Neural cell (in vitro differentiated cells): ENCODE measurements around the gene ENTPD1.

Experiments
- POLR2AphosphoS5 ChIP-seq: IDR thresholded peaks from 2 replicates; pipeline ENCODE4 v1.6.1; 2012
- RAD21 ChIP-seq: fragments of 450-650 bp; conservative IDR thresholded peaks from 2 replicates; pipeline ENCODE4 v1.6.1; 2014; ENCODE audit warnings: antibody characterized with exemption, mild to moderate bottlenecking, moderate library complexity
- TAF1 ChIP-seq: IDR thresholded peaks from 2 replicates; pipeline ENCODE4 v1.6.1; 2012; ENCODE audit warnings: low read depth
- TF ChIP-seq, protein P1 (sequence below): fragments of 450-650 bp; IDR thresholded peaks from 2 replicates; pipeline ENCODE4 v1.5.1; 2014; ENCODE audit warnings: antibody characterized with exemption, mild to moderate bottlenecking, moderate library complexity; ENCODE audit not compliant: poor library complexity, severe bottlenecking

DNA sequence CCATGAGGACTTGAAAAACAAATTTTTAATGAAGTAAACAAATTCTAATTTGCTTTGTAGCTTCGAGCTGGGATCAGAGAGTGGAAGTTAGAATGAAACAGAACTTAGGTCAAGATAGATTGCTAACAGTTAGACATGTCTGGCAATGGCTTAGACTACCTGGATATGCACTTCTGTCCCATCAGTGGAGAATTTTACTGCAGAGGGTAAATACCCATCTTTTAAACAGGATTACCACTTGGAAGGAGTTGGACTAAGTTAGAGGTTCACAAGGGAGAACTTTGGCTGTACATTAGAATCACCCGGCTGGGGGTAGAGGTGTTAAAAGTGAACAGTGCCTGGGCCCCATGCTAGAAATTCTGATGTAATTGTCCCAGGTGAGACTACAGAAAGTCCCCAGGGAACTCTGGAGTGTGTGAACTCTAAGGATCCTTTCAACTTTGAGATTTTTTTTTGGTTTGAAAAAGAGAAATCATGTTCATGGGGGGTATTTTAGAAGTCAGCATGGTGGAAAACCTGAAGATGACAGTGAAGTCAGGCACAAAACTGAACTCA lies 35.5 kb downstream of the ENTPD1 start:
- TF ChIP-seq POLR2AphosphoS5: no peak
- TF ChIP-seq, protein P1, sequence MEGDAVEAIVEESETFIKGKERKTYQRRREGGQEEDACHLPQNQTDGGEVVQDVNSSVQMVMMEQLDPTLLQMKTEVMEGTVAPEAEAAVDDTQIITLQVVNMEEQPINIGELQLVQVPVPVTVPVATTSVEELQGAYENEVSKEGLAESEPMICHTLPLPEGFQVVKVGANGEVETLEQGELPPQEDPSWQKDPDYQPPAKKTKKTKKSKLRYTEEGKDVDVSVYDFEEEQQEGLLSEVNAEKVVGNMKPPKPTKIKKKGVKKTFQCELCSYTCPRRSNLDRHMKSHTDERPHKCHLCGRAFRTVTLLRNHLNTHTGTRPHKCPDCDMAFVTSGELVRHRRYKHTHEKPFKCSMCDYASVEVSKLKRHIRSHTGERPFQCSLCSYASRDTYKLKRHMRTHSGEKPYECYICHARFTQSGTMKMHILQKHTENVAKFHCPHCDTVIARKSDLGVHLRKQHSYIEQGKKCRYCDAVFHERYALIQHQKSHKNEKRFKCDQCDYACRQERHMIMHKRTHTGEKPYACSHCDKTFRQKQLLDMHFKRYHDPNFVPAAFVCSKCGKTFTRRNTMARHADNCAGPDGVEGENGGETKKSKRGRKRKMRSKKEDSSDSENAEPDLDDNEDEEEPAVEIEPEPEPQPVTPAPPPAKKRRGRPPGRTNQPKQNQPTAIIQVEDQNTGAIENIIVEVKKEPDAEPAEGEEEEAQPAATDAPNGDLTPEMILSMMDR: no peak
- no peak for TF ChIP-seq TAF1
- no peak for TF ChIP-seq RAD21
